DND-41 (cell line): Measurements from ENCODE around the gene C1orf105.

ENCODE experiments used
- ATAC-seq: fragments of 200-7000 bp; cut with Tn5 transposase; 3 replicates; pipeline ENCODE4 v1.9.1; 2021; ENCODE audit warnings: low read depth; ENCODE audit not compliant: insufficient read depth
- DNase-seq: peaks from one replicate; pipeline ENCODE4 v3.0.0-alpha.2; 2020
- H2AFZ ChIP-seq: 2 replicates; pipeline ENCODE4 v1.6.0; 2012; ENCODE audit warnings: low read depth, low read length
- H3K27ac ChIP-seq: 2 replicates; pipeline ENCODE4 v1.5.1; 2012; ENCODE audit warnings: low read length, inconsistent platforms
- H3K27me3 ChIP-seq: fragments of 200-600 bp; sonication (generic); 2 replicates; pipeline ENCODE4 v1.6.0; 2012; ENCODE audit warnings: low read length, mild to moderate bottlenecking, inconsistent platforms; ENCODE audit not compliant: insufficient read depth, poor library complexity
- H3K36me3 ChIP-seq: 2 replicates; pipeline ENCODE4 v1.5.1; 2012; ENCODE audit warnings: low read length, inconsistent platforms; ENCODE audit not compliant: insufficient read depth
- H3K4me1 ChIP-seq: 2 replicates; pipeline ENCODE4 v1.5.1; 2012; ENCODE audit warnings: mild to moderate bottlenecking, low read length; ENCODE audit not compliant: insufficient read depth
- H3K4me2 ChIP-seq: 2 replicates; pipeline ENCODE4 v1.6.0; 2012; ENCODE audit warnings: mild to moderate bottlenecking, moderate library complexity, low read length, inconsistent platforms; ENCODE audit not compliant: insufficient read depth
- H3K4me3 ChIP-seq, 2 experiments: fragments of 200-600 bp in 1 of 2; shearing (Covaris generic) in 1 of 2; 2 replicates each; pipeline ENCODE4 v1.5.1; 2012 to 2016; ENCODE audit warnings: inconsistent platforms in 2 of 2, low read length in 2 of 2, mild to moderate bottlenecking in 2 of 2, low read depth in 1 of 2, moderate library complexity in 1 of 2
- H3K79me2 ChIP-seq: 2 replicates; pipeline ENCODE4 v1.6.0; 2012; ENCODE audit warnings: low read length, inconsistent platforms; ENCODE audit not compliant: insufficient read depth
- H3K9ac ChIP-seq: 2 replicates; pipeline ENCODE4 v1.6.0; 2012; ENCODE audit warnings: low read depth, mild to moderate bottlenecking, inconsistent platforms, low read length, moderate library complexity
- H3K9me3 ChIP-seq: 2 replicates; pipeline ENCODE4 v1.5.1; 2012; ENCODE audit warnings: low read length, moderate library complexity, mild to moderate bottlenecking, inconsistent platforms; ENCODE audit not compliant: insufficient read depth, severe bottlenecking
- H4K20me1 ChIP-seq: 2 replicates; pipeline ENCODE4 v1.6.0; 2012; ENCODE audit warnings: low read length; ENCODE audit not compliant: insufficient read depth
- EZH2 ChIP-seq: IDR thresholded peaks from 3 replicates; pipeline ENCODE4 v1.6.1; 2012; ENCODE audit warnings: borderline replicate concordance, low read depth, mild to moderate bottlenecking, moderate library complexity, low read length, inconsistent platforms; ENCODE audit not compliant: severe bottlenecking
- TF ChIP-seq, protein P1 (sequence below): IDR thresholded peaks from 2 replicates; pipeline ENCODE4 v1.5.1; 2012; ENCODE audit warnings: borderline replicate concordance, low read length, moderate library complexity, mild to moderate bottlenecking; ENCODE audit not compliant: poor library complexity, severe bottlenecking; ENCODE audit errors: extremely low read depth

Gene C1orf105

DNA sequence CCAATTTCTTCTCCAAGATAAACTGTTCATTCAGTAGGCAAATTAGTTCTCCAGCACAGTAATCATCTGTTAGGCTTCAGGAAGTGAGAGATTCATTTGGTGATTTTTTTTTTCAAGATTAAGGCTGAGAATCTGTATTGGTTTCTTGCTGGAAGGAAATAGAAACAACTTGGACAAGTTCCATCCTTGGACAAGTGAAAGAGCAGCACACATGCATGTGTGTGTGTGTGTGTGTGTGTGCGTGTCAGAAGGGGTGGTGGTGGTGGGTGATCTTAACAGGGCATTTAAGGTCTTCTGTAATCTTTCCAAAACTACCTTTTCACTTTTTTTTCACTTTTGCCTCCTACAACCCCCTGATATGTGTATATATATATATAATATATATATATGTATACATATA, 96.6 kb downstream of the C1orf105 start:
- no peak for TF ChIP-seq EZH2
- TF ChIP-seq, protein P1, sequence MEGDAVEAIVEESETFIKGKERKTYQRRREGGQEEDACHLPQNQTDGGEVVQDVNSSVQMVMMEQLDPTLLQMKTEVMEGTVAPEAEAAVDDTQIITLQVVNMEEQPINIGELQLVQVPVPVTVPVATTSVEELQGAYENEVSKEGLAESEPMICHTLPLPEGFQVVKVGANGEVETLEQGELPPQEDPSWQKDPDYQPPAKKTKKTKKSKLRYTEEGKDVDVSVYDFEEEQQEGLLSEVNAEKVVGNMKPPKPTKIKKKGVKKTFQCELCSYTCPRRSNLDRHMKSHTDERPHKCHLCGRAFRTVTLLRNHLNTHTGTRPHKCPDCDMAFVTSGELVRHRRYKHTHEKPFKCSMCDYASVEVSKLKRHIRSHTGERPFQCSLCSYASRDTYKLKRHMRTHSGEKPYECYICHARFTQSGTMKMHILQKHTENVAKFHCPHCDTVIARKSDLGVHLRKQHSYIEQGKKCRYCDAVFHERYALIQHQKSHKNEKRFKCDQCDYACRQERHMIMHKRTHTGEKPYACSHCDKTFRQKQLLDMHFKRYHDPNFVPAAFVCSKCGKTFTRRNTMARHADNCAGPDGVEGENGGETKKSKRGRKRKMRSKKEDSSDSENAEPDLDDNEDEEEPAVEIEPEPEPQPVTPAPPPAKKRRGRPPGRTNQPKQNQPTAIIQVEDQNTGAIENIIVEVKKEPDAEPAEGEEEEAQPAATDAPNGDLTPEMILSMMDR, result no peak
- DNase-seq, result no peak
- Histone ChIP-seq H3K79me2 (no peaks in the 10 kb centered on the region), H2AFZ (no peak overlapping the region), H3K36me3 (no peaks in the 10 kb centered on the region), H3K27ac (no peak overlapping the region), H3K4me2 (no peak overlapping the region), H3K9me3 (peaks cover 4% of the 10 kb centered on the region), H3K27me3 (no peaks in the 10 kb centered on the region), H4K20me1 (no peaks in the 10 kb centered on the region), H3K9ac (no peak overlapping the region), H3K4me1 (no peaks in the 10 kb centered on the region), H3K4me3 (no peak overlapping the region)
- no peak for ATAC-seq

DNA sequence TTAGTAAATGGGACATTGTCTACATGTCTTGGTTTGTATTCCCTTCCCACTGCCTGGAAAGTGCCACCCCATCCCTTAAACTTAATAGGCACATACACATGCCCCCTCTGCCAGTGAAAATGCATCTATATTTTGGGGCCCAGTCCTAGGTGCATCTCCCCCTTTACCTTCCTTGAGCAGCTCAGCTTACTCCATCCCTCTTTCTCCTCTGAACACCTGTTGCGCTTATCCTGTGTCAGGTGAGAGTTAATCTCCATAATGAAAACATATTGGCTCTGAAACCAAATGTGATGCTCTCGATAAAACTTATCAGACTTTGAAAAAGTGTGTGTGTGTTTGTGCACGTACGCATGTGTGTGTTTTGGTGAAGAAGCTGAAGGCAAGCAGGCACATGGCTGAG, 97.1 kb downstream of the C1orf105 start:
- H2AFZ ChIP-seq, result no peak overlapping the region

More for the DNA sequence above, 97.1 kb downstream of the C1orf105 start:
- Histone ChIP-seq H3K36me3 (no peaks in the 10 kb centered on the region), H3K4me2 (no peak overlapping the region), H3K9me3 (peaks cover 4% of the 10 kb centered on the region), H3K27me3 (no peaks in the 10 kb centered on the region), H3K4me1 (no peaks in the 10 kb centered on the region), H4K20me1 (no peaks in the 10 kb centered on the region), H3K27ac (no peak overlapping the region), H3K9ac (no peak overlapping the region), H3K79me2 (no peaks in the 10 kb centered on the region), H3K4me3 (no peak overlapping the region)
- DNase-seq, result no peak
- ATAC-seq, result no peak
- TF ChIP-seq, protein P1, result no peak
- TF ChIP-seq EZH2, result no peak
